GM12874 (cell line): ENCODE data around the gene KDM3A.

ENCODE experiments used
- TF ChIP-seq, protein P1 (sequence below): IDR thresholded peaks from 2 replicates; pipeline ENCODE4 v1.5.1; 2011; ENCODE audit warnings: low read depth, mild to moderate bottlenecking, control low read depth, low read length, moderate library complexity; ENCODE audit not compliant: insufficient read depth

The KDM3A gene

DNA sequence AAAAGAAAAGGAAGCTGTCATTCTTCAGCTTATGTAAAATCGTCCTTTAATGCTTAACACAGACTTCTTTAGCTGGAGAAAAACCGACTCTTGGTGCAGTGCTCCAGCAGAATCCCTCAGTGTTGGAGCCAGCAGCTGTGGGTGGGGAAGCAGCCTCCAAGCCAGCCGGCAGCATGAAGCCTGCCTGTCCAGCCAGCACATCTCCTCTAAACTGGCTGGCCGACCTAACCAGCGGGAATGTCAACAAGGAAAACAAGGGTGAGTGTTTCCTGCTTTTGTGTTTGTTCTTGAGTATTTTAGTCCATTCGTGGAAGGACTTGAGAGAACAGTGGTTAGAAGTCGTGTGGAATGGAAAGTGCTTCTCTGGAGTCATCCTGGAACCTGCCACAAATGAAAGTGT, 38.9 kb downstream of the KDM3A start:
- TF ChIP-seq, protein P1, sequence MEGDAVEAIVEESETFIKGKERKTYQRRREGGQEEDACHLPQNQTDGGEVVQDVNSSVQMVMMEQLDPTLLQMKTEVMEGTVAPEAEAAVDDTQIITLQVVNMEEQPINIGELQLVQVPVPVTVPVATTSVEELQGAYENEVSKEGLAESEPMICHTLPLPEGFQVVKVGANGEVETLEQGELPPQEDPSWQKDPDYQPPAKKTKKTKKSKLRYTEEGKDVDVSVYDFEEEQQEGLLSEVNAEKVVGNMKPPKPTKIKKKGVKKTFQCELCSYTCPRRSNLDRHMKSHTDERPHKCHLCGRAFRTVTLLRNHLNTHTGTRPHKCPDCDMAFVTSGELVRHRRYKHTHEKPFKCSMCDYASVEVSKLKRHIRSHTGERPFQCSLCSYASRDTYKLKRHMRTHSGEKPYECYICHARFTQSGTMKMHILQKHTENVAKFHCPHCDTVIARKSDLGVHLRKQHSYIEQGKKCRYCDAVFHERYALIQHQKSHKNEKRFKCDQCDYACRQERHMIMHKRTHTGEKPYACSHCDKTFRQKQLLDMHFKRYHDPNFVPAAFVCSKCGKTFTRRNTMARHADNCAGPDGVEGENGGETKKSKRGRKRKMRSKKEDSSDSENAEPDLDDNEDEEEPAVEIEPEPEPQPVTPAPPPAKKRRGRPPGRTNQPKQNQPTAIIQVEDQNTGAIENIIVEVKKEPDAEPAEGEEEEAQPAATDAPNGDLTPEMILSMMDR = no peak

DNA sequence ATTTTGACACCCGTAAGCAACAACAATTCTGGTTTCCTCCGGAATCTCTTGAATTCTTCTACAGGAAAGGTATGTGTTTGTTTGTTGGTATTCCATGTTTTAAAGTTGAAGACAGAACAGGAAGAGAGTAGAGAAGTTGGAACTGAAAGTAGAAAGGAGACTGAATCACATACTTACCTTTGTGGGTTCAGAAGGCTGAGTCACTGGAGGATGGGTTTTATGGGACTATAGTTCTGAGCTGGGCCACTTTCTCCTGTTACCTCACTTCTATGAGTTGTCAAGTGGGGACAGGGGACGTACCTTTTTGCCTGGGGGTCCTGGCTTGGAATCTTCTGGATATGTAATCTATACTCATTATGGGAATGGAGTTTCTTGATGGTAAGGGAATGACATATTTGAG, 40.9 kb downstream of the KDM3A start:
- TF ChIP-seq, protein P1 = no peak

DNA sequence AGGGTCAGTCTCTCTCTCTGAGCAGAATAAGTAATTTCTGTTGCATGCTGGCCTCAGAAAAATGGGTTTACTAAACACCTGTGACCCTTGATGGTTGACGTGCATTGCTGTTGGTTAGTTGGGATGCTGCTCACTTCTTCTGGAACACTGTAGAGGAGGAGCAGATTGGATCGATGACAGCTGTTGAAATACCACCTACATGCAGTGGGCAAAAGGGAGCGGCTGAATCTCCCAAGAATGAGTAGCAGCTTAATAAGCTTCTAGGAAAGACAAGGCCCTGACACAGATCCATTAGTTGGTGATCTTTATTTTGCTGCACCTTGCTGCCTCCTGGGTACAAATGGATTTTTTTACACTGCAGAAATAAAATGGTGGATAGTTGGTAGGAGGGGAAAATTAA, 43.2 kb downstream of the KDM3A start:
- TF ChIP-seq, protein P1 = no peak

DNA sequence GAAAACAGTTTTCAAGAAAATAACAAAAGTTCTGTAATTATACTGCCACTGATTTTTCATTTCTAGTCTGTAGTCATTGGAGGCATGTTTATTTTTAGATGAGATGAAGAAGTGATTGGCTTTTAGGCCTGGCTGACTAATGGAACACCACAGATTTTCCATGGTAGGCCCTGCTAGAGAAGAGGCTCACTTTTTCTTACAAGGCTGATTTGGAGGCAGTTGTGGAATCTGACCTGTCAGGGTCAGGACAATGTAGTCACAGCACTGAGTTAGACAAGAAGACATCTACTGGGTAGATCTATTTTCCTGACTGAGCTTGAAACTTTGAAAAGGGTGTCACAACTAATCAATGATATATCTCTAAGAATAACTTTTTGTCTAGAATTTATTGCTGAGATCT, 43.9 kb downstream of the KDM3A start:
- TF ChIP-seq, protein P1 = no peak

DNA sequence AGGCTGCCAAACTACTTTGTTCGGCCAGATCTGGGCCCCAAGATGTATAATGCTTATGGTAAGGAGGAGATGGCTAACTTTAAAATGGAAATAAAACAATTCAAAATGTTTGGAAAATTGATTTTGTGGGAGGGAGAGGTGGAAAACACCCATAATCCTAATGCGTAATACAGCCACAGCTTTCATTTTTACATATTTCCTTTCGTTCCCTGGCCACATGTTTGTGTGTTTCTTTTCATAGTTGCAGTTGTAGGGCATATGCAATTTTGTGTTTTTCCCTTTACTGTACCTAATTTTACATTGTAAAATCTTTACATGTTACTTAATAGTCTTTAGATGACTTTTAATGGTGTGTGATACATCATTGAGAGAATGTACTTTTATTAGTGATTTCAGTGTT, 44.6 kb downstream of the KDM3A start:
- TF ChIP-seq, protein P1 = no peak

DNA sequence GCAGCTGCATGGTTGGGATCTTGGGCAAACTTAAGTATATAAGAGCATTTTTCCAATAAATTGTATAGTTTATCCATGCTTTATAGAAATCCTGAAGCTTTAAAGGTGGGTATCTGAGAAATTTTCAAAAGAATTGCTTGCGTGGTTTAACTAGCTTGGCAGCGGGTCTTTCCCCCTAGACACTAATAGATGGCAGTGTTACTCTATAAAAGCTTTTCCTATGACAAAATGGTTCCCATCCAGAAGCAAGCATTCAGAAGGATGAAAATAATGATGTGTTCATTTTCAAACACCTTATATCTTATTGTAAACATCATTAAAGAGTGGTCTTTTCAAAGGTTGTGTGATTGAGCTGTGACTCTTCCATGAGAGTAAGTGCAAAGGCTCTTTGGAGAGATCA, 45.9 kb downstream of the KDM3A start:
- TF ChIP-seq, protein P1 = no peak

DNA sequence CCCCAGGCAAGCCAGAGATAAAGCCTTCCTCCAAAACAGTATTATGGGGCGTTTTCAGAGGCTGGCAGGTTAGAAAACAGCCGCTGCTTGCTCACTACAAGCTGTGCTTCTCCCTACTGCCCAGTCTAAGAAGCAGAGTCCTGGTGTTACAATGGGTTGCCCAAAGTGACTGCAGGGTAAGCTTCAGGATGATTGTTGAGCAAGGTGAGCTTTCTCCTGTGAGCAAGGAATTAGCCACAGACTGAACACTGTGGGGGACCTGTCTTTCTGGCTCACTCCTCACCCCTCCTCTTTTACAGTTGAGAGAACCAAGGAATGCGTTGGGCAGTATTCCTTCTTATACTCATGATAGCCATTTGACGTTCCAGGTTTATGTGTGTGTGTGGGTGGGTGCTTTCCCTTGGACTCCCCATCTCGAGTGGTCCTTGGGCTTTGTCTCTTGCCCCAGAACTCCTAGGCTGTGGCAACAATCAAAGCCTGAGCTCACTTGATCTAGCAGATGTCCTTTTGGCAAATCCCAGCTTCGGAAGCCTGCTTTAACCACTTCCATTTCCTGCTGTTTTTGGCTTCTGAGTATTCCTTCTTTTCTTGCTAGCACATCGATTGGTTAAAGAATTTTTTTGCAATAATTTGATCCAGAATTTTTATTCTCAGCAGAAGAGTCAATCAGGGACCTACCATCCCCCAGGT, 47.5 kb downstream of the KDM3A start:
- TF ChIP-seq, protein P1 = no peak
